Epithelial cell of esophagus (primary cell): ENCODE measurements around the gene HAUS7.
A peak's percentile ranks its signal among the peaks of the same experiment; 100 is the strongest.

Experiments
- DNase-seq: peaks from one replicate; pipeline ENCODE4 v3.0.0; 2010; ENCODE audit warnings: low read depth
- H3K4me3 ChIP-seq: 2 replicates; pipeline ENCODE4 v1.5.1; 2011; ENCODE audit warnings: mild to moderate bottlenecking, low read length, control low read depth
- TF ChIP-seq, protein P1 (sequence below): IDR thresholded peaks from 2 replicates; pipeline ENCODE4 v1.5.1; 2011; ENCODE audit warnings: low read depth, mild to moderate bottlenecking, low read length, control low read depth, inconsistent platforms; ENCODE audit not compliant: insufficient read depth; ENCODE audit errors: missing control alignments

Gene HAUS7

DNA sequence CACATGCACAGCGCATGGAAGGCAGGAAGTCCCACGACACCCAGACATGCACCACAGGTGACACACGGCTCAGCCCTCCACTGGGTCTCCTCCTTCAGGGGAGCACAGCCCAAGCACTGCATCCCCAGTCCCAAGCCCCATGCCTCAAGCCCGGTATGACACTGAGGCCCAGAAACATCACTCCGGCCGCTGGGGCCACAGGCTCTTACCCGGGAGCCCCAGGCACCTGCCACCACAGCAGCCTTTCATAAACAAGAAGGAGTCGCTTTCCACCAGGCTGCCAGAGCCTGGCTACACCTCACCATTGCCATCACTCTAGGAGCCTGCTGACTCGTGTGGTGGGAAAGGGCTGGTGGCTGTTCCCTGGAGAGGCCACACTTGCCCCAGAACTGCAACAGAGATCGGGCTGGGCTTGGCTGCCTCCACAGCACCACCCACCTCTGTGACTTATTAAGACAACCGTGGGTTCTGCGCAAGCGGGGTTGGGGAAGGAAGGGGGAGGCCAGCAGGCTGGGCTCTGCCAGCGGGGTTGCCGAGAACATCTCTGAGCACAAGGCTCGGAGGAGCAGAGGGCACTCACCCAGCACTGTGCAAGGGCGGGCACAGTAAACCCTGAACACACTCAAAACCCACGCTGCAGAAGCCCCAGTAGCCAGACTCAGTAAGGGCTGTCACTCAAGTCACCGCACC, 4.5 kb downstream of the HAUS7 start:
- H3K4me3 ChIP-seq: no peak overlapping the region
- TF ChIP-seq, protein P1, sequence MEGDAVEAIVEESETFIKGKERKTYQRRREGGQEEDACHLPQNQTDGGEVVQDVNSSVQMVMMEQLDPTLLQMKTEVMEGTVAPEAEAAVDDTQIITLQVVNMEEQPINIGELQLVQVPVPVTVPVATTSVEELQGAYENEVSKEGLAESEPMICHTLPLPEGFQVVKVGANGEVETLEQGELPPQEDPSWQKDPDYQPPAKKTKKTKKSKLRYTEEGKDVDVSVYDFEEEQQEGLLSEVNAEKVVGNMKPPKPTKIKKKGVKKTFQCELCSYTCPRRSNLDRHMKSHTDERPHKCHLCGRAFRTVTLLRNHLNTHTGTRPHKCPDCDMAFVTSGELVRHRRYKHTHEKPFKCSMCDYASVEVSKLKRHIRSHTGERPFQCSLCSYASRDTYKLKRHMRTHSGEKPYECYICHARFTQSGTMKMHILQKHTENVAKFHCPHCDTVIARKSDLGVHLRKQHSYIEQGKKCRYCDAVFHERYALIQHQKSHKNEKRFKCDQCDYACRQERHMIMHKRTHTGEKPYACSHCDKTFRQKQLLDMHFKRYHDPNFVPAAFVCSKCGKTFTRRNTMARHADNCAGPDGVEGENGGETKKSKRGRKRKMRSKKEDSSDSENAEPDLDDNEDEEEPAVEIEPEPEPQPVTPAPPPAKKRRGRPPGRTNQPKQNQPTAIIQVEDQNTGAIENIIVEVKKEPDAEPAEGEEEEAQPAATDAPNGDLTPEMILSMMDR: no peak
- DNase-seq: no peak

DNA sequence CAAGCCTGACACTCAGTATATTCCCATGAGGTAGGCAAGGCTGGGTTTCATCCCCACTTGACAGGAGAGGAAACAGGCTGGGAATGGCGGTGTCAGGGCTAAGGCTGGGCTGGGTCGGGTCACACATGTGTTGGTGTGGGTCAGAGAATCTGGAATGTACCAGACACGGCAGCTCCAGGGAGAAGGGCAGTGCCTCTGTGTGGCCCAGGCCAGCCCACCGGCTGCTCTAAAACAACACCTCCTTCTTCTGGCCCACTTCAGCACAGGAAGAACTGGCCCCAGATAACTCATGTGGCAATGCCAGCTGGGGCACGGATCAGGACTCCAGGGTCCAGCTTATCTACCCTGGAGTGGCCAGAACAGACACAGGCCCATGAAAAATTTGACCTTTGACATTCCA, 6.3 kb downstream of the HAUS7 start:
- H3K4me3 ChIP-seq: no peak overlapping the region
- TF ChIP-seq, protein P1: no peak
- no peak for DNase-seq

DNA sequence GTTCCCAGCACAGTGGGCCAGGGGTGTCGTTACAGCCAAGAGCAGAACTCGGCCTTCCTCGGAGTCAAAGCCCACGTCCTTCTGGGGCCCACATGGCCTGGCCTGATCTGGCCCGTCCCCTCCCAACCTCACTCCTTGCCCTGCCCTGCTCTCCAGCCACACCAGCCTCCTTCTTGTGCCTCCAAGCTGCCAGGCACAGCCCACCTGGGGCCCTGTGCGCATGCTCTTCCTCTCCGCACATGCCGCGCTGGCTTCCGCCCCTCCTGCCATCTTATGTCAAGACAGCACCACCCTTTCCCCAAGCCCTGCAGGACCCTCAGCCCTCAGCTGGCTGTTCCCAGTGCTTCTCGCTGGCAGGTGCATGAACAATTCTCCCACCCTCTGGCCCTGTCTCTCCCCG, 6.8 kb downstream of the HAUS7 start:
- DNase-seq: no peak
- TF ChIP-seq, protein P1: no peak
- H3K4me3 ChIP-seq: no peak overlapping the region

DNA sequence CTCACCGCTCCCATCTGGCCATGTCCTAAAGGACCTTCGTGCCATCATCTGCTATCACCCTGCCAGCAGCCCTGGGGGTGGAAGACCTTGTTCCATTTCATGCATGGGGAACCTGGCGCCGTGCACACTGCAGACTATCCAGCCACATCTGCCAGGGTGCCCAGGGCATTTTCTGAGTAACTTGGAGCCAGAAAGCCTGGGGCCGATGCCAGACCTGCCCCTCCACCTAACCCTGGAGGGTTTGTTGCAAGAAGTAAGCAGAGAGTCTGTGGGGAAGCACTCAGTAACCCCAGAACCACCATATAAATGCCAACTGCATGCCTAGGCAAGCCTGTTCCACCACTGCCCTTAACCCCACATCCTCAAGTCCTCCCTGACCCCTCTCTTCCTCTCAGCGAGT, 7.3 kb downstream of the HAUS7 start:
- no peak for DNase-seq
- H3K4me3 ChIP-seq: no peak overlapping the region
- TF ChIP-seq, protein P1: no peak

DNA sequence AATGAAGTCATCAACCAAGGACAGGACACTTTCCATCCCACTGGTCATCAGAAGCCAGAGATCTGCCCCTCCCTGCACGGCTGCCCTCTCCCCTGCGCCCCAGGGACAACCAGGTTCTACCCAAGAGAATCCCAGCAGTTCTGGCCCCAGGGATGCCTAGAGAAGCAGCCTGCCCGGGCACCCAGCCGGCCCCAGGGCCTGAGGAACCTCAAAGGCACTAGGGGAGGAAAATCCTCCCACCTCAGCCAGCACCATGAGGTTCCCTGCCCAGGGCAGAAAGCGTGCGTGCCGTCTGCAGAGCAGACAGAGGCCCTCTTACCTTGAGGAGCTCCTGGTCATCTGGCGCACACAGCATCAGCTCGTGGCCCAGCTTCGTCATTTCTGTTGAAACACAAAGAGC, 8.1 kb downstream of the HAUS7 start:
- no peak for DNase-seq
- TF ChIP-seq, protein P1: no peak

DNA sequence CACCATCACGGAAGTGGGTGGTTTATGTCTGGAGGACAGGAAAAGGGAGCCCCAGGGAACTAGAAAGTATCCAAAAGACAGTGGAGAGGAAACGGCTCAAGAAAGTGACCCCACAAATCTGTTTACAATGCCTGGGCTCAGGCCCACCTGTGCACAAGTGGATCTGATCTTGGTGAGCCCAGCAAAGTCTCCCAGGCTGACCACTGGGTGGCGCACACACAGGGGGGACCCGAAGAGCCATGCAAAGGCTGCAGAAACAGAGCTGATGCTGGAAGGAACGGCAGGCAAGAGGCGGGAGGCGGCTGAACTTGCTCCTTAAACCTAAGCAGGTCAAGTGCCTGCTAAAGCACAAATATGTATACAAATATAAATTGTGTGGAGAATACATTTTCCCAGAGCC, 9.6 kb downstream of the HAUS7 start:
- TF ChIP-seq, protein P1: peak; percentile 70
- no peak overlapping the region for H3K4me3 ChIP-seq
- peak; percentile 47 for DNase-seq

More for the DNA sequence above, 8.1 kb downstream of the HAUS7 start:
- no peak overlapping the region for H3K4me3 ChIP-seq

DNA sequence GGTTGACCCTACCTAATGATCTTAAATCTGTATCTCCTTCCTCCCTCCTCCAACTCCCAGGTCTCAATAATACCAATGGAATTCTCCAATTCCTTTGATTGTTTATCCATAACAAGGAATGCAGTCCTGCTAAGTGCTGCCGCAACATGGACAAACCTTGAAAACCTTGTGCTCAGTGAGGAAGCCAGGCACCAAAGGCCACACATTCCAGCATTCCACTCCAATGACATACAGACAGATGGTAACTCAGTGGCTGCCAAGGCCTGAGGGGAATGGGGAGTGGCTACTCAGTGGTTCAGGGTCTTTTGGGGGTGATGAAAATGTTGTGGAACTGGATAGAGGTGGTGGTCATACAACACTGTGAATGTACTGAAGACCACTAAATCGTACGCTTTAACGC, 10.4 kb downstream of the HAUS7 start:
- DNase-seq: peak; percentile 14
- H3K4me3 ChIP-seq: no peak overlapping the region
- TF ChIP-seq, protein P1: no peak
